GM12878 (cell line): Measurements from ENCODE around the gene MVK.

Source experiments
- ASH2L ChIP-seq: fragments of 300-600, 200-600 bp; sonication (generic); IDR thresholded peaks from 2 replicates; pipeline ENCODE4 v1.6.1; 2017; ENCODE audit warnings: low read depth, mild to moderate bottlenecking, borderline replicate concordance
- CBX3 ChIP-seq: fragments of 200-600 bp; sonication (generic); IDR thresholded peaks from 2 replicates; pipeline ENCODE4 v1.6.1; 2016; ENCODE audit warnings: low read depth, borderline replicate concordance
- FOS ChIP-seq: IDR thresholded peaks from 3 replicates; pipeline ENCODE4 v1.6.1; 2011; ENCODE audit warnings: borderline replicate concordance; ENCODE audit not compliant: insufficient read length; ENCODE audit errors: extremely low read depth
- NFIC ChIP-seq: IDR thresholded peaks from 2 replicates; pipeline ENCODE4 v1.6.1; 2012; ENCODE audit warnings: low read depth, mild to moderate bottlenecking, inconsistent platforms, low read length, moderate library complexity
- POLR2AphosphoS5 ChIP-seq: IDR thresholded peaks from 2 replicates; pipeline ENCODE4 v1.6.1; 2011; ENCODE audit warnings: mild to moderate bottlenecking, low read length, inconsistent platforms
- RB1 ChIP-seq: fragments of 450-650 bp; formaldehyde crosslinking; IDR thresholded peaks from 2 replicates; pipeline ENCODE4 v1.6.1; 2017; ENCODE audit warnings: mild to moderate bottlenecking, borderline replicate concordance
- TF ChIP-seq, protein P1 (sequence below): IDR thresholded peaks from 2 replicates; pipeline ENCODE4 v1.6.1; 2012; ENCODE audit warnings: low read length, inconsistent platforms
- TF ChIP-seq, protein P2 (sequence below), 3 experiments: IDR thresholded peaks in 2 of 3; conservative IDR thresholded peaks in 1 of 3; 2 replicates each; pipeline ENCODE4 v1.5.1; 2011; ENCODE audit warnings: low read depth in 3 of 3, low read length in 3 of 3, mild to moderate bottlenecking in 3 of 3, control low read depth in 2 of 3, moderate library complexity in 2 of 3, inconsistent platforms in 1 of 3, mixed read lengths in 1 of 3; ENCODE audit not compliant: control insufficient read depth in 2 of 3, insufficient read depth in 1 of 3; ENCODE audit errors: extremely low read depth in 1 of 3
- TF ChIP-seq, protein P3 (sequence below): fragments of 450-650 bp; IDR thresholded peaks from 2 replicates; pipeline ENCODE4 v1.6.1; 2017; ENCODE audit warnings: low read depth, mild to moderate bottlenecking, moderate library complexity

DNA sequence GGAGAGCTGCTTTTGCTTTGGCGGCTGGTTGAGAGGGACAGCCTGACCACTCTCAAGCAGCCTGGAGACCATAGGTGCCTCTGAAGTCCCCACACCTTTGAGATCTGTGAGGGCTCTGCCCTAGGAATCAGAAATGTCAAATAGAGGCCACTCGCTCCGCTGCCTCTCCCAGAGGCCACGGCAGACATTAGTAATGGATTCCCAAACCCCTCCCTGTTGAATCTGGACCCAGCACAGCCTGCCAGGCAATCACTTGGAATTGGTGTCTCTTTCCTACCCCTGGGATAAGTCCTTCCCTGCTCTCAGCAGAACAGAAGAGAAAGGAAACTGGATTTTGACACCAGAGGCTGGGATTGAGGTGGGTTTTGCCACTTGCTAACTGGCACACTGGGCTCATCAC lies 25.3 kb upstream of the MVK start:
- TF ChIP-seq, protein P1, sequence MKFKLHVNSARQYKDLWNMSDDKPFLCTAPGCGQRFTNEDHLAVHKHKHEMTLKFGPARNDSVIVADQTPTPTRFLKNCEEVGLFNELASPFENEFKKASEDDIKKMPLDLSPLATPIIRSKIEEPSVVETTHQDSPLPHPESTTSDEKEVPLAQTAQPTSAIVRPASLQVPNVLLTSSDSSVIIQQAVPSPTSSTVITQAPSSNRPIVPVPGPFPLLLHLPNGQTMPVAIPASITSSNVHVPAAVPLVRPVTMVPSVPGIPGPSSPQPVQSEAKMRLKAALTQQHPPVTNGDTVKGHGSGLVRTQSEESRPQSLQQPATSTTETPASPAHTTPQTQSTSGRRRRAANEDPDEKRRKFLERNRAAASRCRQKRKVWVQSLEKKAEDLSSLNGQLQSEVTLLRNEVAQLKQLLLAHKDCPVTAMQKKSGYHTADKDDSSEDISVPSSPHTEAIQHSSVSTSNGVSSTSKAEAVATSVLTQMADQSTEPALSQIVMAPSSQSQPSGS: no peak
- no peak for TF ChIP-seq RB1
- TF ChIP-seq POLR2AphosphoS5: no peak
- no peak for TF ChIP-seq ASH2L
- TF ChIP-seq, protein P2, sequence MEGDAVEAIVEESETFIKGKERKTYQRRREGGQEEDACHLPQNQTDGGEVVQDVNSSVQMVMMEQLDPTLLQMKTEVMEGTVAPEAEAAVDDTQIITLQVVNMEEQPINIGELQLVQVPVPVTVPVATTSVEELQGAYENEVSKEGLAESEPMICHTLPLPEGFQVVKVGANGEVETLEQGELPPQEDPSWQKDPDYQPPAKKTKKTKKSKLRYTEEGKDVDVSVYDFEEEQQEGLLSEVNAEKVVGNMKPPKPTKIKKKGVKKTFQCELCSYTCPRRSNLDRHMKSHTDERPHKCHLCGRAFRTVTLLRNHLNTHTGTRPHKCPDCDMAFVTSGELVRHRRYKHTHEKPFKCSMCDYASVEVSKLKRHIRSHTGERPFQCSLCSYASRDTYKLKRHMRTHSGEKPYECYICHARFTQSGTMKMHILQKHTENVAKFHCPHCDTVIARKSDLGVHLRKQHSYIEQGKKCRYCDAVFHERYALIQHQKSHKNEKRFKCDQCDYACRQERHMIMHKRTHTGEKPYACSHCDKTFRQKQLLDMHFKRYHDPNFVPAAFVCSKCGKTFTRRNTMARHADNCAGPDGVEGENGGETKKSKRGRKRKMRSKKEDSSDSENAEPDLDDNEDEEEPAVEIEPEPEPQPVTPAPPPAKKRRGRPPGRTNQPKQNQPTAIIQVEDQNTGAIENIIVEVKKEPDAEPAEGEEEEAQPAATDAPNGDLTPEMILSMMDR (IDR thresholded peaks at IDR 0.05 in 2 of 3, conservative IDR thresholded peaks at IDR 0.05 in 1 of 3; ENCODE audit: control insufficient read depth in 2 of 3, extremely low read depth in 1 of 3, insufficient read depth in 1 of 3, low read depth in 3 of 3, low read length in 3 of 3): no peak
- TF ChIP-seq, protein P3, sequence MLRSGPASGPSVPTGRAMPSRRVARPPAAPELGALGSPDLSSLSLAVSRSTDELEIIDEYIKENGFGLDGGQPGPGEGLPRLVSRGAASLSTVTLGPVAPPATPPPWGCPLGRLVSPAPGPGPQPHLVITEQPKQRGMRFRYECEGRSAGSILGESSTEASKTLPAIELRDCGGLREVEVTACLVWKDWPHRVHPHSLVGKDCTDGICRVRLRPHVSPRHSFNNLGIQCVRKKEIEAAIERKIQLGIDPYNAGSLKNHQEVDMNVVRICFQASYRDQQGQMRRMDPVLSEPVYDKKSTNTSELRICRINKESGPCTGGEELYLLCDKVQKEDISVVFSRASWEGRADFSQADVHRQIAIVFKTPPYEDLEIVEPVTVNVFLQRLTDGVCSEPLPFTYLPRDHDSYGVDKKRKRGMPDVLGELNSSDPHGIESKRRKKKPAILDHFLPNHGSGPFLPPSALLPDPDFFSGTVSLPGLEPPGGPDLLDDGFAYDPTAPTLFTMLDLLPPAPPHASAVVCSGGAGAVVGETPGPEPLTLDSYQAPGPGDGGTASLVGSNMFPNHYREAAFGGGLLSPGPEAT: no peak
- no peak for TF ChIP-seq NFIC
- no peak for TF ChIP-seq FOS
- no peak for TF ChIP-seq CBX3
